GM18508 (cell line): Measurements from ENCODE around the gene DDX27.
"Not testable (repeated sequence)": the region's sequence is repeated elsewhere in the genome, so short reads cannot be mapped to it uniquely, and the experiment has no call there.

Source experiments
- ATAC-seq: cut with Tn5 transposase; IDR thresholded peaks from one replicate; pipeline ENCODE4 v1.9.1; 2021; ENCODE audit warnings: moderate number of reproducible peaks; ENCODE audit not compliant: insufficient read depth, unreplicated experiment

DDX27 gene

DNA sequence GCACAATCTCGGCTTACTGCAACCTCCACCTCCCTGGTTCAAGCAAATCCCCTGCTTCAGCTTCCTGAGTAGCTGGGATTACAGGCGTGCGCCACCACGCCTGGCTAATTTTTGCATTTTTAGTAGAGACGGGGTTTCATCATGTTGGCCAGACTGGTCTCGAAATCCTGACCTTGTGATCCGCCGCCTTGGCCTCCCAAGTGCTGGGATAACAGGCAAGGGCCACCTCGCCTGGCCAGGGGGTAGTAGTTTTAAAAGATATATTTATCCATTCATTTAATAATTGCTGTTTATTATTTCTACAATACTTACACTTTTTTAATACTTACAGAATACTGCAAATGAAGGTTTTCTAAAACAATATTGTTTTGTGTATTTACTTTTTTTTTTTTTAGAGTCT lies 15.5 kb upstream of the DDX27 start:
- ATAC-seq, result no peak

- no peak for ATAC-seq
Measured at GRCh38 chr20:49207076-49207475, 12.1 kb upstream of the DDX27 start.

GRCh38 chr20:49210101-49210756 lies 9.0 kb upstream of the DDX27 start:
- ATAC-seq, result no peak

- no peak for ATAC-seq
Measured at GRCh38 chr20:49210757-49211110, 8.5 kb upstream of the DDX27 start.

DNA sequence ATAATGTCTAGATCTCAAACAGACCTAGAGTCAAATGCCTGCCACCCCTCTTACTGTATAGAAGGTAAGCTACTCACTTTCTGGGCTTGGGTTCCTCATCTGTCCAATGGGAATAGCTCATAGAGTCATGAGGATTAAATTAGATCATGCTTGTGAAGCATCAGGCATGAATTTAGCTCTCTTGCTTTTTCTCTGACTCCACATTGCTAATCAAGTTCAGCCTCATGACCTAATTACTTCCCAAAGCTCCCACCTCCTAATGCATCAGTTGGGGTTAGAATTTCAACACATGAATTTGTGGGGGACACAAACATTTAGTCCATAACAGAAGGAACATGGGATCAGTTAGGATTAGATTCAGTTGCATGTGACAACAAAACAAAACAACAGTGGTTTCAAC lies 4.6 kb upstream of the DDX27 start:
- no peak for ATAC-seq

DNA sequence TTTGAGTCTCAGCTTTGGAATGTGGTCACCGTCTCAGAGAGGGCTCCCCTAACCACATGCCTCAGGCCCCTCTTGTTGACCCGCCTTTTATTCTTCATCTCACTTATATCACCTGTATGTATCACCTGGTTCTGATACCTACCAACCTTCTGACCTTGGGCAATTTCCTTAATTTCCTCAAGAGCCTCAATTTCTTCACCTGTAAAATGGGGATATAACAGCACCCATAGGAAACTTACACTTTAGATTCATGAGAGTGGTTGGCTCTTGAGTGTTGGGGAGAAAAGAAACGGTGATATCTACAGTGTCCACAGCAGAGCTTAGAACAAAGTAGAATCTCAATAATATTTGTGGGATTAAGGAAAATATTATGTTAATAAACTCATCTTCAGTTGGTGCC lies 4.0 kb upstream of the DDX27 start:
- no peak for ATAC-seq

GRCh38 chr20:49216991-49217578 lies 2.1 kb upstream of the DDX27 start:
- ATAC-seq, result no peak

DNA sequence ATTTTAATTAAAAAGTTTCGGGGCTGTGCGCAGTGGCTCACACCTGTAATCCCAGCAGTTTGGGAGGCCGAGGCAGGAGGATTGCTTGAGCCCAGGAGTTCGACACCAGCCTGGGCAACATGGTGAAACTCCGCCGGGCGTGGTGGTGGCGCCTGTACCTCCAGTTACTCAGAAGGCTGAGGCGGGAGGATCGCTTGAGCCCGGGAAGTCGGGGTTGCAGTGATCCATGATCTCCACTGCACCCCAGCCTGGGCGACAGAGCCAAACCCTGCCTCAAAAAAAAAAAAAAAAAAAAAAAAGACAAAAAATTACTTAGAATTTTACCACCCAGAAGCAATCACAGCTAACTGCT lies 501 bp upstream of the DDX27 start:
- not testable (repeated sequence) for ATAC-seq

DNA sequence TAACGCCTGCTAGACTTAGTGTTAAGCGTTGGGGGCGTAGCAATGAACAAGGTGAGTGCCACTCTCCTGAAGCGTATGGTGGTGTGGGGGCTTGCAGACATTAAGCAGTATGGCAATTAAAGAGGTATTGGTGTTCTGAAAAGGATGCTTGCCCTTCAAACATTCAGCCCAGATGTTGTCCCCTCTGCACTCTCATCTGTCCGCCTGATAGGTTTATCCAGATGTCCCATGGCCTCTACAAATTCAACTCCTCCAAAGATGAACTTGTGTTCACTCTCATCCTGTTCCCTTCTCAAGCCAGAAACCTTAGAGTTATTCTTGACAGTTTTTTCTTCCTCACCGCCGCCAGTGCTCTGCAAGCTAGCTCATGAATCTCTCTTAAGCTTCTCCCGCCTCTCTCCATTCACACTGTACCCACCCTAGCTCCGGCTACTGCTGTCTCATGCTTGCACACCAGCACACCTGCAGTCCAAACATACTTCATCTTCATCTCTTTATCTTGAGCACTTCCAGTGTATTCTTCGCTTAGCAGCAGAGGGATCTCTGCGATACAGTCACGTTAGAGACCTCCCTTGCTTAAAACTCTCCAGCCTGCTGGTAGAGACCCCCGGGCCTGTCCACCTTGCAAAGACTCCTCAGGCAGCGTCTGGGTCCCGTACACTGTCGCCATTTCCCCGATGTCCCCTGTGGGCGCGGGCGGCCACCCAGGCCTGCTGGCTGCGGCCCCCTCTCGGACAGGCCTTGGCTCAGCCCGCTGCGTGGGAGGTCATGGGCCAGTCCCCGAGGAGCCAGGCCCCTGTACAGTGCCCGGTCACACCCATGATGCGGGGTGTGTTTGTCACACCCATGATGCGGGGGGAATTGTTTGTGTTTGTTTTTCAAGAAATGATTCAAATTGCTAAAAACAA lies 962 bp downstream of the DDX27 start:
- no peak for ATAC-seq

- no peak for ATAC-seq
Measured at GRCh38 chr20:49225896-49226295, 6.7 kb downstream of the DDX27 start.

DNA sequence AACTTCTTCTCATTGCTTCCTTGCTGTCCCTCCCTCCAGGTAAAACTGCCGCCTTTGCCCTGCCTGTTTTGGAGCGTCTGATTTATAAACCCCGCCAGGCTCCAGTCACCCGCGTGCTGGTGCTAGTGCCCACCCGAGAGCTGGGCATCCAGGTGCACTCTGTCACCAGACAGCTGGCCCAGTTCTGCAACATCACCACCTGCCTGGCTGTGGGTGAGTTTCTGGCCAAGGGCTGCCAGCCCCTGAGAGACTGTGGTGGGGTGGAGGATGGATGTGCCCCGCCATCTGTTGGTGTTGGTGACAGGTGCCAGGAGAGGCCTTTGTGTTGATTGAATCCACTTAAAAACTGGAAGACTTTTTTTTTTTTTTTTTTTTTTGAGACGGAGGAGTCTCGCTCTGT lies 9.5 kb downstream of the DDX27 start:
- ATAC-seq, result no peak

DNA sequence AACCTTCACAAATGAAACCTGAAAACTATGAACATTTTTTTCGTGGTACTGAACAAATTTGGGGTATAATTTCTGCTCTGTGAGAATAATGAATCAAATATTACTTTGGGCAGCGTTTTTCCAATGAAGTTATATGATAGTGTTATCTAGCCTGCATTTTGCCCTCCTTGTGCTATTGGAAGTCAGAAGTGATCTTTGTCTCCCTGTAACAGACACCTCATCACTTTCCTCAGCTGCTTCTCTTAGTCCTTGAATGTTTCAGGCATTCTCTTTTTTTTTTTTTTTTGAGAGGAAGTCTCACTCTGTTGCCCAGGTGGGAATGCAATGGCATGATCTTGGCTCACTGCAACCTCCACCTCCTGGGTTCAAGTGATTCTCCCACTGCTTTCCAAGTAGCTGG lies 10.2 kb downstream of the DDX27 start:
- ATAC-seq, result no peak

DNA sequence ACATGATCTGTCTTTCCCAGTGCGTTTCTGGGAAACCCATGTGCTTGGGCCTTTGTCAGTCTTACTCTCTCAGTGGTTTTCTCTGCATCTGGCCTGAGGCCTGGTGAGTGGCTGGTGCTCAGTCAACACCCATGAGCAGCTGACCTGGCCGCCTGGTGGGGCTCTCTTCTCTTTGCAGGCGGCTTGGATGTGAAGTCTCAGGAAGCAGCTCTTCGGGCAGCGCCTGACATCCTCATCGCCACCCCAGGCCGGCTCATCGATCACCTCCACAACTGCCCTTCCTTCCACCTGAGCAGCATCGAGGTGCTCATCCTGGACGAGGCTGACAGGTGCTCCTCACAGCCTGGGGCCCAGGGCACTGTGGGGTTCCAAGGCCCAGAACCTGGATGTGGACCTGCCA lies 10.8 kb downstream of the DDX27 start:
- no peak for ATAC-seq

DNA sequence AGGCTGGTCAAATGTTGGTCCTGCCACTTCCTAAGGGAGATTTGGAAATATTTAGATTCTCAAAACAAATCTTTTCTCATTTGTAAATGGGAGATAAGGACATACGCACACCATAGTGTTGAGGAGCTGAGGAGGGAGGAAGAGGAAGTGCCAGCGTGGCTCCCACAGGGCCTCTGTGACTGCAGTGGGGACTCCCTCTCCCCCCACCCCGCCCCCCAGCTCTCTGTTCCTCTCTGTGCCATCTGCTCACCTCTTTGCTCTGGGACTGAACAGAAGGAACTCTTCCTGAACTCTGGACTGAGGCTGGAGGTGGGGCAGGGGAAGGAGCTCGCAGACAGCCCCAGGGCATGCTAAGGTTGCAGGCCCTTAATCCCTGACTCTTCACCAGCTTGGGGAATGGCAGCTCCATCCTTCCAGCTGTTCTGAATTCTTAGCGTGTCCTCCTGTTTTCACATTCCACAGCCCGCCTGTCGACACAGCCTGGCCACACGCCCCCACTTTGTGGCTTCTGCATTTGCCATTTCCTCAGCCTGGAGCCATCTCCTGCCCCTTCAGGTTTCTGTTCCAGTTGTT lies 11.4 kb downstream of the DDX27 start:
- no peak for ATAC-seq

DNA sequence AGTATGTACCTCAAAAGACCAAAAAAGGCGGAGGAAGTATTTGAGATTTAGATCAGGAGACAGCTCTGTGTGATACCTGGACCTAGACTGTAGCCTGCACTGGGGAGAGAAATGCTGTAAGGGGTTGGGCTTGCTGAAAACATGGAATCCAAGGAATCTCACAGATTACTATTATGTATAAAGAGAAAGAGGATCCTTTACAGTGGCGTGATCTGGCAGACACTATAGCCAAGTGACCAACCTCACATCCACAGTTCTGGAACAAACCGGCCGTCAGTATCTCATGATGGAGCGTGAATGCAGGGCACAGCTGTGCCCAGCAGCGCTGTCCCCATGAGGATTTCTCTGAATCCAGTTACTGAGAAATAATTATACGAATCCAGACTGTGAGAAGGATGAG lies 12.3 kb downstream of the DDX27 start:
- no peak for ATAC-seq

DNA sequence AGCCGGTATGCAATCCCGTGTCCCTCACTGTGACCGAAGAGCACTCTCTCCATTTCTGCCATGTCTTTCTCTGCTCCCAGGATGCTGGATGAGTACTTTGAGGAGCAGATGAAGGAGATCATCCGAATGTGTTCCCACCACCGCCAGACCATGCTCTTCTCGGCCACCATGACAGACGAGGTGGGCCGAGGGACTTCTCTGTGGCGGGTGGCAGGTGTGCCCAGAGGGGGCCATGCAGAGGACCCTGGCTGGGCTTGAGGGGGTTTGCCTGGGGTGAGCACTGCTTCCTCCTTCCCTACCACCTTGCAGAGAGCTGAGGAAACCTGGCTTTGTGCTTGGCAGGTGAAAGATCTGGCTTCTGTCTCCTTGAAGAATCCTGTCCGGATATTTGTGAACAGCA lies 14.0 kb downstream of the DDX27 start:
- ATAC-seq, result no peak

GRCh38 chr20:49234831-49235230 lies 15.6 kb downstream of the DDX27 start:
- no peak for ATAC-seq

- ATAC-seq, result no peak
Measured at GRCh38 chr20:49236301-49236700, 17.1 kb downstream of the DDX27 start.

- ATAC-seq, result no peak
Measured at GRCh38 chr20:49237531-49237930, 18.3 kb downstream of the DDX27 start.

- no peak for ATAC-seq
Measured at GRCh38 chr20:49245921-49246740, 26.9 kb downstream of the DDX27 start.
